Upper lobe of left lung (tissue), 6 donors: ENCODE measurements around the gene NEB. TPM values are rescaled to one million over a fixed set of nuclear protein-coding genes. Genes with fewer than 3 reads are reported as not detected.

ENCODE experiments used
- ATAC-seq, 2 donors: fragments of 200-7000 bp; cut with Tn5 transposase; one replicate each; pipeline ENCODE4 v1.9.1; 2022; ENCODE audit warnings: mild to moderate bottlenecking in 2 of 2, moderate library complexity in 2 of 2; ENCODE audit not compliant: low FRiP score in 2 of 2
- DNase-seq, 2 donors: peaks; one replicate each; pipeline ENCODE4 v3.0.0-alpha.2; 2019 to 2020
- H3K27ac ChIP-seq, 4 donors: fragments of 200-600 bp; sonication (generic); one replicate each; pipeline ENCODE4 v1.5.1; 2016 to 2019
- H3K27me3 ChIP-seq, 4 donors: fragments of 200-600 bp; sonication (generic); one replicate each; pipeline ENCODE4 v1.5.1; 2017 to 2019
- H3K36me3 ChIP-seq, 4 donors: fragments of 200-600 bp; sonication (generic); one replicate each; pipeline ENCODE4 v1.5.1; 2016 to 2019
- H3K4me1 ChIP-seq, 4 donors: fragments of 200-600 bp; sonication (generic); one replicate each; pipeline ENCODE4 v1.5.1; 2018 to 2019
- H3K4me3 ChIP-seq, 4 donors: fragments of 200-600 bp; sonication (generic); one replicate each; pipeline ENCODE4 v1.5.1; 2017 to 2019; ENCODE audit warnings: mild to moderate bottlenecking in 2 of 4, moderate library complexity in 1 of 4
- H3K9me3 ChIP-seq, 4 donors: fragments of 200-600 bp; sonication (generic); one replicate each; pipeline ENCODE4 v1.5.1; 2018 to 2019
- CTCF ChIP-seq, 6 experiments: fragments of 450-650 bp in 4 of 6; fragments of 200-600 bp in 2 of 6; sonication (generic) in 2 of 6; IDR thresholded peaks; one replicate each; pipeline ENCODE4 v1.5.1; 2016 to 2019; ENCODE audit warnings: antibody characterized with exemption in 6 of 6
- EP300 ChIP-seq, 4 donors: sonication (generic); formaldehyde crosslinking; IDR thresholded peaks; one replicate each; pipeline ENCODE4 v1.5.1; 2017; ENCODE audit warnings: antibody characterized with exemption in 4 of 4, control low read depth in 2 of 4
- POLR2A ChIP-seq, 4 donors: fragments of 450-650 bp; IDR thresholded peaks; one replicate each; pipeline ENCODE4 v1.5.1; 2016 to 2017; ENCODE audit warnings: antibody characterized with exemption in 4 of 4, mild to moderate bottlenecking in 2 of 4
- POLR2AphosphoS5 ChIP-seq, 2 donors: sonication (generic); formaldehyde crosslinking; IDR thresholded peaks; one replicate each; pipeline ENCODE4 v1.5.1; 2017; ENCODE audit warnings: antibody characterized with exemption in 2 of 2
- WGBS, 2 donors: methylation state at CpG; one replicate each; pipeline ENCODE4 v1.1.5; 2017 to 2018; 5-methylcytosine and 5-hydroxymethylcytosine counted together
- total RNA-seq, 6 donors: library from RNA; depleted of rRNA in 4 of 6; stranded (reverse); fragments of >200 nt in 4 of 6; gene quantifications; one replicate each; pipeline versions ENCODE4 v1.1.0 to v1.2.1, GENCODE V29; 2016 to 2021
- donor health status: DM: no; HTN: no; CAD: no; lungs with moderate emphysema.
- donor health status: DM: no; HTN: yes; CAD: no; lungs with severe emphysema.

The NEB gene
- total RNA-seq, 6 donors from 2014 or later, result 0.31 to 6.3 (median 2.0) TPM

GRCh38 chr2:151682459-151683003 is 51.7 kb downstream of the NEB start:
- no peak for TF ChIP-seq POLR2A (IDR thresholded peaks at IDR 0.05)
- no peak for TF ChIP-seq POLR2AphosphoS5 (IDR thresholded peaks at IDR 0.05)
- no peak for TF ChIP-seq CTCF (IDR thresholded peaks at IDR 0.05)
- no peak for TF ChIP-seq EP300 (IDR thresholded peaks at IDR 0.05)
- Histone ChIP-seq H3K27me3 (no peaks in the 10 kb centered on the region), H3K4me3 (no peak overlapping the region), H3K27ac (no peak overlapping the region), H3K36me3 (no peaks in the 10 kb centered on the region), H3K9me3 (no peaks in the 10 kb centered on the region), H3K4me1 (no peaks in the 10 kb centered on the region)
- ATAC-seq (no peak), DNase-seq (no peak)
- 67 to 90% methylated on average over 4 of the region's 4 CpGs for WGBS, 2 donors

- DNase-seq, result no peak
- no peaks in the 10 kb centered on the region for H3K27me3 ChIP-seq
- no peaks in the 10 kb centered on the region for H3K36me3 ChIP-seq
- no peak for ATAC-seq
- H3K9me3 ChIP-seq, result no peaks in the 10 kb centered on the region
- no peak overlapping the region for H3K27ac ChIP-seq
- no peak overlapping the region for H3K4me3 ChIP-seq
- TF ChIP-seq EP300 (IDR thresholded peaks at IDR 0.05), result no peak
- no peak for TF ChIP-seq POLR2AphosphoS5 (IDR thresholded peaks at IDR 0.05)
- TF ChIP-seq CTCF (IDR thresholded peaks at IDR 0.05), result no peak
- WGBS, 2 donors, result 79 to 81% methylated on average over 3 of the region's 3 CpGs
- no peaks in the 10 kb centered on the region for H3K4me1 ChIP-seq
Observed at GRCh38 chr2:151681051-151681450, 53.2 kb downstream of the NEB start.

- WGBS, 2 donors, result 66 to 75% methylated on average over 1 of the region's 1 CpG
- no peaks in the 10 kb centered on the region for H3K9me3 ChIP-seq
- TF ChIP-seq POLR2AphosphoS5 (IDR thresholded peaks at IDR 0.05) (no peak), POLR2A (IDR thresholded peaks at IDR 0.05) (no peak), CTCF (IDR thresholded peaks at IDR 0.05) (no peak), EP300 (IDR thresholded peaks at IDR 0.05) (no peak)
- no peaks in the 10 kb centered on the region for H3K4me1 ChIP-seq
- no peaks in the 10 kb centered on the region for H3K36me3 ChIP-seq
- no peak for DNase-seq
- no peak overlapping the region for H3K27ac ChIP-seq
- no peak for ATAC-seq
- H3K4me3 ChIP-seq, result no peak overlapping the region
- no peaks in the 10 kb centered on the region for H3K27me3 ChIP-seq
Observed at GRCh38 chr2:151679994-151680393, 54.3 kb downstream of the NEB start.

GRCh38 chr2:151678849-151679248 is 55.4 kb downstream of the NEB start:
- DNase-seq (no peak), ATAC-seq (no peak)
- H3K27ac ChIP-seq, result no peak overlapping the region
- H3K4me1 ChIP-seq, result no peaks in the 10 kb centered on the region
- no peaks in the 10 kb centered on the region for H3K9me3 ChIP-seq
- WGBS, 2 donors, result 81 to 91% methylated on average over 6 of the region's 6 CpGs
- H3K27me3 ChIP-seq, result no peaks in the 10 kb centered on the region
- no peaks in the 10 kb centered on the region for H3K36me3 ChIP-seq
- H3K4me3 ChIP-seq, result no peak overlapping the region
- TF ChIP-seq POLR2AphosphoS5 (IDR thresholded peaks at IDR 0.05), result no peak
- TF ChIP-seq CTCF (IDR thresholded peaks at IDR 0.05), result no peak
- TF ChIP-seq POLR2A (IDR thresholded peaks at IDR 0.05), result no peak

- Histone ChIP-seq H3K27me3 (no peaks in the 10 kb centered on the region), H3K4me1 (no peaks in the 10 kb centered on the region), H3K4me3 (no peak overlapping the region), H3K36me3 (no peaks in the 10 kb centered on the region), H3K27ac (no peak overlapping the region), H3K9me3 (no peaks in the 10 kb centered on the region)
- ATAC-seq, result no peak
- 73% methylated on average over 2 of the region's 2 CpGs for WGBS, 2 donors
- DNase-seq, result no peak
- TF ChIP-seq CTCF (IDR thresholded peaks at IDR 0.05) (no peak), EP300 (IDR thresholded peaks at IDR 0.05) (no peak), POLR2AphosphoS5 (IDR thresholded peaks at IDR 0.05) (no peak), POLR2A (IDR thresholded peaks at IDR 0.05) (no peak)
Observed at GRCh38 chr2:151673016-151673415, 61.3 kb downstream of the NEB start.
